GM21526 (cell line): ENCODE results near the gene EZH1.
A peak's percentile ranks its signal among the peaks of the same experiment; 100 is the strongest.

Experiments used
- ATAC-seq: cut with Tn5 transposase; IDR thresholded peaks from one replicate; pipeline ENCODE4 v1.9.1; 2021; ENCODE audit warnings: moderate library complexity; ENCODE audit not compliant: unreplicated experiment, low FRiP score

EZH1 gene

DNA sequence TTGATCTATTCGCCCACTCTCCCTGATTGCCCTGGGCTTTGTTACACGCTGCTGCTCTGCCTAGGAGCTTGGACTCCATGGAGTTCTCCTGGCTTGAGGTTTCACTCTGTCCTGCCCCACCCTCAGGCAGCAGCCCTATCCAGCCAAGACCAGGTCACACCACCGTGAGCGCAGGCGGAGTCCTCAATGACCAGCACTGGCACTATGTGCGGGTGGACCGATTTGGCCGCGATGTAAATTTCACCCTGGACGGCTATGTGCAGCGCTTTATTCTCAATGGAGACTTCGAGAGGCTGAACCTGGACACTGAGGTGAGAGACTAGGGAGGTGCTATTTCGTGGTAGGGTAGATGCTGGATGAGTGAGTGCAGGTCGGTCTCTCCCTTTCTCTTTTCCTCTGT, 59.0 kb downstream of the EZH1 start:
- ATAC-seq, result no peak

DNA sequence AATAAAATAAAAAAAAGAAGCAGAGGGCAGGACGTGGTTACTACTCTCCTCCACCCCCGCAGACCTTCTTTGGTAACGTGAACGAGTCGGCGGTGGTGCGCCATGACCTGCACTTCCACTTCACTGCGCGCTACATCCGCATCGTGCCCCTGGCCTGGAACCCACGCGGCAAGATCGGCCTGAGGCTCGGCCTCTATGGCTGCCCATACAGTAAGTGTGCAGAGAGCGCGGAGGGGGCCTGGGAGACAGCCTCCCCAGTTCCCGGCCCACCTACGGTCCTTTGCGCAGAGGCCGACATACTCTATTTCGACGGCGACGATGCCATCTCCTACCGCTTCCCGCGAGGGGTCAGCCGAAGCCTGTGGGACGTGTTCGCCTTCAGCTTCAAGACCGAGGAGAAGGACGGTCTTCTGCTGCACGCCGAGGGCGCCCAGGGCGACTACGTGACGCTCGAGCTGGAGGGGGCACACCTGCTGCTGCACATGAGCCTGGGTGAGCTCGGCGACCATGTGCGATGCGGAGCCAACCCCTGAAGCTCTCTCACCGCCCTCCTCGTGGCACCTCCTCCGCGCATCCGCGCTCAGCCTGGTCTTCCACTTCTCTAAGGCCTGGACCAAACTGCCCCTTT, 59.8 kb downstream of the EZH1 start:
- ATAC-seq, result no peak

DNA sequence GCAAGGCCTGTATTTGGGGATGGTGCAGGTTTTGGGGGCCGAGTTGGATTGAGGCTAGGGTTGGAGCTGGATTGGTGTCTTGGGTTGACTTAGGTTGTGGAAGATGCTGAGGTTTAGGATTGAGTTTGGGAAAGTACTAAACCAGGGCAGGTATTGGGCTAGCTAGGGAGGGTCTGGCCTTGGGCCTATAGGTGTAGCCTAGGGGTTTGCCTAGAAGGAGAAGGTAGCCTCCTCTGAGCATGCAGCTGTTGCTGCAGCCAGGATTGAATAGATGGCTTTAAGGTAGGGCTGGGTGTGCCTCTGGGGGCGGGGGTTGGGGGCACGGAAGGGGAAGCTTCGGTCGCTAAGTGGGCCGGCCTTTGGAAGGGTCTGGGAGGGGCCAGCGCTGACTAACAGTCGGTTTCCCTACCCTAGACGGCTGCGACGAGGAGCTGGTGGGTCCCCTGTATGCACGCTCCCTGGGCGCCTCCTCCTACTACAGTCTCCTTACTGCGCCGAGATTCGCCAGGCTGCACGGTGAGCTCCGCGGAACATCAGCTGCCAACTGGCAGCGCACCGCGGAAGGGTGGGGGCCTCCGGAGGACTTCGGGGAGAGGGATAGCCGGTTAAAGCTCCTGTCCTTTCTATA, 61.3 kb downstream of the EZH1 start:
- no peak for ATAC-seq

DNA sequence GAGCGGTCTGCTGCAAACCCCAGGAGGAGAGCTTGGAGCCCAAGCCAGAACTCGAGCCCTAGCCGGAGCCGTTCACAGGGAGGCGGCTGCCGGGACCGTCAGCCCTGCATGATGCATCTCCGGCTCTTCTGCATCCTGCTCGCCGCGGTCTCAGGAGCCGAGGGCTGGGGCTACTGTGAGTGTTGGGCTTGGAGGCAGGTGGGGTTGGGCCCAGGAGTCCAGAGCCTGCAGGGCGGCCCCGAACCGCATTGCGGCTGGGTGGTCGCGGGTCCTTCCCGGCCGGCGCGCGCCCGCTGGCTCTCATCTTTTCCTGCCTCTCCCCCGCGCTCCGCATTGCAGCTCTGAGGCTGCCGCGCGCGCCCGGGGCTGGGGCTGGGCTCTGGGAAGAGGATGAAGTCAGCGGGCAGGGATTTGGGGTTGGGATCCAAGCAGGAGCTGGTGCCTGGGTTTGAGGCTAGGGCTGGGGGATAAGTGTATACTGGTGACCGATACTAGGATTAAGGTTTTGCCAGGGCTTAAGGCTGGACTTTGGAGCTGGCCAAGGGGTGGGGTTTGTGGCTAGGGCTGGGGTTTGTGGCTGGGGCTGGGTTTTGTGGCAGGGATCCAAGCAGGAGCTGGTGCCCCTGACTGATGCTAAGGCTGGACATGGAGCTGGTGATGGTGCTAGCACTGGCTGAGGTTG, 62.0 kb downstream of the EZH1 start:
- ATAC-seq, result no peak

DNA sequence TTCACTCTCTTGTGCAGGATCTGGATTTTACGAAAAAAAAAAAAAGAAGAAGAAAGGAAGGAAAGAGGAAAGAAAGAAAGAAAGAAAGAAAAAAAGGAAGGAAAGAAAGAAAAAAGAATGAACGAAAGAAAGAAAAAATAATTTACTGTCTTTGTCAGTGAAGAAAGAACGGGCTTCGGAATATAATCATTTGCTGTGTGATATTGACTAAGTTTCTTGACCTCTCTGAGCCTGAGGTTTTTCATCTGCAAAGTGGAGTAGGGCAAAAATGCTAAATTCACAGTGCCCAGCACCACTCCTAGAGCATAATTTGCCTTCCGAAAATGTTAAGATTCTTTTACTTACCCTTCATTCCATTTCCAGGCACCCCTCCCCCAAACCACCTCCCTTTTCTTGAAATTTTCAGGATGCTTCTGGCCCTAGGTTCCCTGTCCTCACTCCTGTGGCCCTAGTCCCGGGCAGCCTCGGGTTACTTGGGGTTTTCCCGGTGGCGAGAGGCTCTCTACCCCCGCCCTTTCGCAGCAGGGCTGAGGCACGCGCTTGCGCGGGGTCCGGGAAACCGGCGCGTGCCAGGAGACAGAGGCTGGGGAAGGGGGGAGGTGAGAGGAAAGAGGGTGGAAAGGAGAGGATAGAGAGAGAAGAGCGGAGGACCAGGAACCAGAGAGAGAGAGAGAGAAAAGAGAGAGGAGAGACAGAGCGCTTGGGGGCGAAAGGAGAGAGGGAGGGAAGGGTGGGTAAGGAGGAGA, 62.7 kb downstream of the EZH1 start, which contains the start of gene CNTNAP1:
Gene CNTNAP1 (plus strand): TSS at position 556 of the 746 bp plus-strand sequence. CDS start 299 bp downstream, outside the sequence.
- no peak for ATAC-seq

DNA sequence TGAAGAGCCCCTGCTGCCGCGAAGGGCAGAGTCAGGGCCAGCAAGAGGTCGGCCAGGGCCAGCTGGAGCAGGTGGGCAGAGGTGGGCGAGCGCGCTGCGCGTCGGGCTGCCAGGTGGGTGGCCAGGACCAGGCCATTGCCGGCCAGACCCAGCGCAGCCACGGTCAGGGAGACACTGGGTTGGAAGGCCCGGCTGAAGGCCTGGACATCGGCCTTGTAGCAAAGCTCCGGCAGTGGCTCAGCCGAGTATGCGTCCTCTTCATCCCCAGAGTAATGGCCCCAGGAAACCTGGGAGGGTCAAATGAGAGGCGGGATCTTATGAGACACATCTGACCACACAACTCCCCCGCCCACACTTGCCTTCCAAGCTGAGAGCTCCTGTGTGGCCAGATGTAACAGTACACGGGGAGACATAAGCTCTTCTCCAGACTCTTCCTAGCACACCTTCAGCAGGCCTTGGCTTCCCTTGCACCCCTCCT, 64.5 kb downstream of the EZH1 start:
- no peak for ATAC-seq

DNA sequence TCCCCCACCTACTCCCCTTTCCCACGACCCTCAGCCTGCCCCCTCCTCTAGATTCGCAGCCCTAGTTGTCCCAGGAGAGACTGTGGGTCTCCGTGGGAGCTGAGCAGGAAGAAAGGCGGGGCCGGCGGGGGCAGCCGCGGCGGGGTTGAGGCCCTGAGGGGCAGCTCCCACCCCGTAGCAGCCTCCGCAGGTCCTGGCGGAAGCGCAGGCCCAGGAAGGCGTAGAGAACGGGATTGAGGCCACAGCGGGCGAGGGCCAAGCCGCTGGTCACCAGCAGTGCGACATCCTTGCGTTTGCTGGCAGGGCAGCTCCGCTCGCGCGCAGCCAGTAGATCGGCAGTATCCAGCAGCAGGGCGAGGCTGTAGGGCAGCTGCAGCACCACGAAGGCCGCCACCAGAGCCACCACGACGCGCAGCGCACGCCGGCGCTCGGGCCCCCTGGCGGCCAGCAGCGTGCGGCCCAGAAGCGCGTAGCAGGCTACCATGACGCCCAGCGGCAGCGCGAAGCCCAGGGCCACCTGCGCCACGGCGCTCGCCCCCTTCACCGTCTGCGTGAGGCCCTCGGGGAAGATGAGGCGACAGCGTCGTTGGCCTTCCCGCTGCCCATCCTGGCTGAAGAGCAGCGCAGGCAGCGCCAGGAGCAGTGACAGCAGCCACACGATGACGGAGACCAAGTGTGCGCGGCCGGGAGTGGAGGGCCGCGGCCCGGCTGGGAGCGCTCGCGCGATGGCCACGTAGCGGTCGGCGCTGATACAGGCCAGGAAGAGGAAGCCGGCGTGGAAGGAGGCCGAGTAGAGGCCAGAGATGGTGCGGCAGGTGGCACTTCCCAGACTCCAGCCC, 65.1 kb downstream of the EZH1 start:
- ATAC-seq, result no peak

DNA sequence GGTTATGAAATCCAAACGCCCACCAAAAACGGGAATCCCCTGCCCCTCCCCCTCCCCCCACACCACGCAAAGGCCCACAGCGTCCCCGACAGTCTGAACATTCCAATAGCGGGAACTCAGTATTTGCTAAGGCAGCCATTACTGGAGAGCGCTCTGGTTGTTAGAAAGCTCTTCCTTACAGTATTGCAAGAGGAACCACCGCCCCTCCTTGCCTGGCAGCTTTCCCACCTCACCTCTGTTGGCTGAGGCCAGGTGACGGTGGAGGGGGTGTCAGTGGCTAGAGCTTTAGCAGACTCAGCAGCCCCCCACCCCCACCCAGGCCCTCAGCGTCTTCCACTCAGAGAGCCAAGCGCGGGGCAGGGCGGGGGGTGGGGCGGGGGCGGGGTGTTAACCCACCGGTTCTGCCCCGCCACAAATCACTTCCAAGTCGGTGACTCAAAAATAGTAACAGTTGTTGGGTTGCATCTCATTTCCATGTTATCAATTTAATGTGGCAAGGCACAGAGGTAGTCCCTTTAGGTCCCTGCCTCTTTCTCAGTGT, 65.8 kb downstream of the EZH1 start:
- no peak for ATAC-seq

DNA sequence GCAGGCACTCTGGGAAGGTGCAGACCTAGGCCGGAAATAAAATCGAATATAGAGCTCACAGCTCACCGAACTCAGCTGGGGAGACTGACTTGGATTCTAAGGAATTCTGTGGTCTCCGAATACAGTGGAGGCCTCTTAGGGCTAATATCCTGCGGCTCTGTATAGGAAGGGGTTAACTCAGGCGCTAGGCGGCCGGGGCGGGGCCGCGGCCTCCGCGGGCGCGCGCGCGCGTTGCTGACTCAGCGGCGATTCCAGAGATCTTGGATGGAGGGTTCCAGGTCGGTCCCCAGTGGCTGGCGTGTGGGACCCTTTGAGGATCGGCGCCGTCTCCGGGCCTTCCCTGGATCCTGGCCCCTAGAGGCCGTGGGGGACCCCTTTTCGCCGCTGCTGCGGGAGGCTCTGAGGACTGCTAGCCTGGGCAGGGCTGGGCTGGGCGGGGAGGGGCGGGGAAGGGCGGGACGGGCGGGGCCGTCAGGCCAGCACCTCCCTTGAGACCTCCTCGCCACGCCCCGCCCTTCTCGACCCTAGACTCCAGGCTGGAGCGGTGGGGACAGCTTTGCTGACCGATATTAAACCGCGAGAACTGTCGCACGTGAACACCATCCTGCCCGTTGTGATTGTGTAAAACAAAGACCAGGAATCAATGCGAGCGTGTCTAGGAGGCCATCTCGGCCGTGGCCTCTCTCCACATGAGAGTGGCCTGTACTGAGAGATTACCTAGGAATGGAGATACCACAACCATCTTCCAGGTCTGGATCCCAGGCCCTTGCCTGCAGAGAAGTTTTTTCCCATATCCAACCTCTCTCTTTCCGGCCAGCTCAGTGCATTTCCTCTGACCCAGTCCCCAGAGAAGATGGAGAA, 66.7 kb downstream of the EZH1 start:
- no peak for ATAC-seq

DNA sequence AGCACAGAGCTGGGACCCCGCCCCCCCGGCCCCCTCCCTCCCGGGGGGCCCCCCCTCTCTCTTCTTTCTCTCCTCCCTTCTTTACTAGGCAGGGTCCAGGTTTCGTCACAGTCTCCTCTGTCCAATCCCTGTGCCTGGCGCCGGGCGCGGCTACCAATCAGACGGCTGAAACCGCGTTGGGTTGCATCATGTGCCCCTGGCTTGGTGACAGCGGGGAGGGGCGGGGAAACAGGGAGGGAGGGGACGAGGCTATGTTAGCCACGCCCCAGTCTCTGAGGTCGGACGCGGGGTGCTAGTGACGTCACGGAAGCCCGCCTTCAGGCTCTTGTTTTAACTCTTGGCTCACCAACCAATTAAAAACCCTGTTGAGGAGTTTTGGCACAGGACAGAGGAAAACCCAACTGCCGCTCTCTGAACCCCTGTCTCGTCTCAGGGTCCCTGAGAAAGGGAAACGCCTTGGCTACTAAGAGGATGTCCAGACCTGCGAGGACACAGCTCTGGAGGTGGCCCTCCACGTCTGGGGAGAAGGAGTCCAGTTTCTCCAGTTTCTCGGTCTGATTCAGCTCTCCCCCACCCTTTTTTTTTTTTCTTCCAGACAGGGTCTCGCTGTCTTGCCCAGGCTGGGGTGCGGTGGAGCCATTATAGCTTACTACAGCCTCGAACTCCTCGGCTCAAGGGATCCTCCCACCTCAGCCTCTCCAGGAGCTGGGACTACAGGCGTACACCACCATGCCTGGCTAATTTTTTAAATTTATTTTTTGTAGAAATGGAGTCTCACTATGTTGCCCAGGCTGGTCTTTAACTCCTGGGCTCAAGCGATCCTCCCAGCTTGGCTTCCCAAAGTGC, 67.6 kb downstream of the EZH1 start:
- ATAC-seq, result peak; percentile 53

DNA sequence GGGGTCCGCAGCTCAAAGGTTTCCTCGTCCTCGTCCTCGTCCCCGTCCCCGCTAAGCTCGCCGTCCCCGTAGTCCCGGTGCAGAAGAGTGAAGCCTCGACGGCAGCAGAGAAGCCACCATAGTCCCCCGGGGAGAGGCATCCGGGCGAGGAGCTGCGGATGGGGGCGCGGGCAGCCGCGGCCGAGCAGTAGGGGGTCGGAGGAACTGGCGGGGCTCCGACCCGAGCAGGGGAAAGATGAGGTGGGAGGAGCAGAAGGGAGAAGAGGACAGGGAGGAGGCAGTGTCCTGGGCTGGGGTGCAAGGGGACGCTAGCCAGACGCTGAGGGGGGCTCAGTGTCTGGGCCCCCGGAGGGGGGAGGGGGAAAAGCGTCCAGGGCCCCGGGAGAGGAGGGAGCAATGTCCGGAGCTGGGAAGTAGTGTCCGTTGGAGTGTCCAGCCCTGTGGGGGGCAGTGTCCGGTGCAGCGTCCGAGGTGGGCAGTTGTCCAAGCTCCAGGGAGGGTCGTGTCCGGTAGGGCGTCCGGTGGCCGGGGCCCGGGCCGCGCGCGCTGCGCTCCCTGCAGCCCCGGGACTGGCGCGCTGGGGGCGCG, 68.3 kb downstream of the EZH1 start, which contains the start of gene PLEKHH3:
Gene PLEKHH3 (minus strand): TSS at position 571 of the 588 bp plus-strand sequence. CDS start 431 bp downstream, at position 140.
- no peak for ATAC-seq

DNA sequence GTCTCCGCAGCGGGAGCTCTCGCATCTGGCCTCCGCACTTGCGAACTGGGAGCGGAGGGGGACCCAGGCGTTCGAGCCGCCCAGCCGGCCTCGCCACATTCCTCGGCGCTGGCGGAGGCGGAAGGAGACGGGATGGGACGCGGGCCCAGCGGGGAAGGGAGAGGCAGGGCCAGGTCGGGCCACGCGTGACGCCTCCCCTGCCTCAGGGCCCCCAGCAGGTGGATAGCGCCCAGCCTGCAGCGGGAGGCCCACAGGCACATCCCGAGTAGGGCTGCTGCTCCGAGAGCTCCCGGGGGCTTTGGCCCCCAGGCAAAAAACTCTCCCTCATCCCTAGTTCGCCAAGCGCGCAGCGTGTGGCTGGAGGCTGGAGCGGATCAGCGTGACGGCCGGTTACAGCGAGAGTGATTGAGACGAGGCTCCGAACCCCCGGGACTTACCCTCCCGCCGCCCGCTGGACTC, 68.8 kb downstream of the EZH1 start:
- ATAC-seq, result no peak

DNA sequence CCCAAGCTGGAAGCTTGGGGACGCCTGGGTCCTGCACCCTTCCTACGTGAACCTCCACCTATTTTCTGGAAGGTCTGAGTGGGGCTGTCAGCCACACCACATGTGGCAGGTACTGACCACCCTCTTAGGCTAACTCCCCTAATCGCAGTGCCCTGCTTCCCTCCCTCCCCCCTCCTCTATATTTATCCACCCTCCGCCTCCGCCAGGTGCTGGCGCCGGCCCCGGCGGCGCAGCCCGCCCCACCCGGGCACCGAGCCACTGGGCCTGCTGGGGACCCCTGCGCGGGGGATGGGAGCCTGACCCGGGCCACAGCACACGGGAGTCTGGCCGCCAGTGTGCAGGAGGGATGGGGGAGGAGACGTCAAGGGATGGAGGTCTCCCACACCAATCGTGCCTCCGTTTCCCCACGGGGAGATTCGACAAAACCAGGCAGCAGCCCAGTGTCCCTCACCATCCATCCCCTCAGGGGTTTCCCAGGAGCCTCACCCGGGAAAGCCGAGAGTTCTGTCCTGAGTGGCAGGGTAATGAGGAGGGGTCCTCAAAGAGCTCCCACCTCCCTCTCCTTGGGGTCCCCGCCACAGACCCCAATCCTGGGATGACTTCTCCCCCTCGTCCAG, 69.4 kb downstream of the EZH1 start:
- ATAC-seq, result no peak

DNA sequence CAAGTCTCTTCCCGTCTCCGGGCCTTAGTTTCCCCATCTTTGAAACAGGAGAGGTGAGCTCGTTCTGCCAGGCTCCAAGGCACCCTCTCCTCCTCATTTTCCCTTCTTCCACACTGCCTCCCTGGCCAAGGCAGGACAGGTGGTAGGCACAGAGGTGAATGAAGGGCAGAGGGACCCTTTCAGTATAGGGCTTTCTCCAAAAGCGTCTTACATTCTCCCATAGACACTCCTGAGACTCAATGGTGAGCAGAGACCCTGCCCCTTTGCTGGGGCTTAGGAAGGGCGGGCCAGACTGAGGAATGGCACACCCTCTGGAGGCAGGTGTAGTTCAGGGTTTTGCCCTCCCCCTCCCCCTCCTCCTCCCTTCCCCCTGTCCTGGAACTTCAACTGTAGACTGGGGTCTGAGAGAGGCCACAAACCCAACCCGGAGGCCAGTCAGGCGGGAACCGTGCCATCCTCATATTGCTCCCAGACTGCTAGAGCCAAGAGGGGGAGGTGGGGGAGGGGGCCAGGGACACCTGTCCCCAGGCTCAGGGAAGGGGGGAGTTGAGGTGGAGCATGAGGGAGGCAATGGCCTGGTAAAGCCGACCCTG, 70.0 kb downstream of the EZH1 start:
- ATAC-seq, result no peak

DNA sequence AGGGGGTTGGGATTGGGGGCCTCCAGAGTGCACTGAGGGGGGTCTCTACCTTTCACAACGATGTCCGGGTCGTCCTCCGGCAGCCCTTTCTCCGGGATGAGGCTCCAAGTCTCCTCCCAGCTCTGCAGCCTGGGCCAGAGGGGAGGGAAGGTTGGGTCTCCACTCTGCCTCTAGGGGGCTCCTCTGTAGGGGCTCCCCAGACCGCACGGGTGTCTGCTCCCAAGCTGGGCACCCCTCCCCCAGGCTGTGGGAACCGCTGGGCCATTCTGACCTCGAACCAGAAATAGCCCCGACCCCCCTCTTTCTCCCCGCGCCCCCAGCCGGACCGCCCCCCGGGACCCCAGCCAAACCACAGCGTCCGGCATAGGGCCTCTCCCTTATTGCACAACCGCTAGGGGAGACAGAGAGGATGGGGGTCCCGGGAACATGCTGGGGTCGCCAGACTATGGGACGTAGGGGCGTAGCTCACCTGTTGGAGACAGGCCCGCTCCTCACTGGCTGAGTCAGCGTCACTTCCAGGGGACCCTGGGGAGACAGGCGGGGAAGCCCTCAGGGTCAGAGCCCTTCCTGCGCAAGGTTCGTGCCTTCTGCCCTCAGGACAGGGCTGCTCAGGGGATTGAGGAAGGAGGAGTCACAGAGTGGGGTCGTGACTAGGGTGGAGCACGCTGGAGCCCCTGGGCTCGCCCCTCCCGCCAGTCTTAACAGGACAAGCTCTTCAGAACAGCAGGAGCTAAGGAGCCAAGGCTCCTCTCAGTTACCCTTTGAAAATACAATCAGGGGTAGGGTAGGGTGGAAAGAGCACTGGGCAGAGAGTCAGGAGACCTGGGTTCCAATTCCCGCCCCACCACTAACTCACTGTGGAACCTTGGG, 70.7 kb downstream of the EZH1 start:
- no peak for ATAC-seq
